Activated gamma-delta T cell treated with anti-CD3 and anti-CD28 coated beads, Interleukin-2, amount 50 U/mL, for 16 hours (primary cell): Measurements from ENCODE around the gene LIMS1.
"Not testable (repeated sequence)": the region's sequence is repeated elsewhere in the genome, so short reads cannot be mapped to it uniquely, and the experiment has no call there.

ENCODE experiments used
- DNase-seq: peaks from one replicate; pipeline ENCODE4 v3.0.0-alpha.2; 2020; ENCODE audit warnings: low read depth

The LIMS1 gene, protein sequence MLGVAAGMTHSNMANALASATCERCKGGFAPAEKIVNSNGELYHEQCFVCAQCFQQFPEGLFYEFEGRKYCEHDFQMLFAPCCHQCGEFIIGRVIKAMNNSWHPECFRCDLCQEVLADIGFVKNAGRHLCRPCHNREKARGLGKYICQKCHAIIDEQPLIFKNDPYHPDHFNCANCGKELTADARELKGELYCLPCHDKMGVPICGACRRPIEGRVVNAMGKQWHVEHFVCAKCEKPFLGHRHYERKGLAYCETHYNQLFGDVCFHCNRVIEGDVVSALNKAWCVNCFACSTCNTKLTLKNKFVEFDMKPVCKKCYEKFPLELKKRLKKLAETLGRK

DNA sequence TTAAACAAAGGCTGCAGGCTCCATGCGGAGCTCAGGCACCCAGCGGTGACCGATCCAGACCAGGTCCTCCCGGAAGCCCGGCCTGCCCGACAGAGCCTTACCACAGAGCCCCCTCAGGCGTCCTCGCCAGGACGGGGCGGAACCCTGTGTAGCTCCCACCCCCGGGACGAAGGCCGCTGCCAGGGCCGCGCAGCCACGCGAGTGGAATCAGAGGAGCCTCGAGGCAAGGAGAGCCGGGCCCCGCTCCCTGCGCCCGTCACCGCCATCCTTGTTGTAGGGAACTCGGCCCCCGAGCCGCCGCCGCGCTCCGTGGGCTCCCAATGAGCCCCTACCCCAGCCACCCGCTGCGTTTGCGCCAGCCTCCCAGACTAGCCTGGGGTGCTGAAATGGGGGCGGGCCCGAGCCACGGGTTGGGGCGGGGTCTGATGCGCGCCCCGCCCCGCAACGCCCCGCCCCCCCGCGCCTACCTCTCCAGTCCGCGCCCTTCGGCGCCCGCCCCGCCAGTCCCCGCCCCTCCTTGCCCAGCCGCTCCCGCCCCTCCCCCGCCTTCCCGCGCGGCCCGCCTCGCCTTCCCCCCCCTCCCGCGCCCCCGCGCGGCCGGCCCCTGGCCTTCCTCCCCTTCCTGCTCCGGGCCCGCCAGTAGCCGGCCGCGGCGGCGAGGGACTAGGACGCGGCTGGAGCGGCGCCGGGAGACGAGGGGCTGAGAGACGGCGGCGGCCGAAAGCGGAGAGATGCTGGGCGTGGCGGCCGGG lies at the start of gene LIMS1:
TSS of gene LIMS1 (plus strand) at position 639 of the 752 bp plus-strand sequence. CDS start at position 732, 93 bp downstream.
- peak; percentile 81 for DNase-seq

DNA sequence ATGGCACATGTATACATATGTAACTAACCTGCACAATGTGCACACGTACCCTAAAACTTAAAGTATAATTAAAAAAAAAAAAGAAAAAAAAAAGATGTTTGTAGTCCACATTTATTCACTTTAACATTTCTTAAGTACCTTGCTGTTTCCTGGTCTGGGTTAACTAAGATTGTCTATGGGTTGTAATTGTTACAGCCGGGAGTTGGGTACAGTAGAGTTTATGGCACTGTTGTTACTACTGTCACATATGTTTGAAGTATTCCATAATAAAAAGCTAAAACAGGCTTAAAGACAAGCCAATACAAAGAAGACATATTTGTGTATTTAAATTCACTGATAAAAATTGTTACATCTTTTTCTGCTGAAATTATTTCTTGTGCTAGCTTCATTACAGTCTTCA lies 49.0 kb upstream of the LIMS1 start:
- DNase-seq, result no peak

DNA sequence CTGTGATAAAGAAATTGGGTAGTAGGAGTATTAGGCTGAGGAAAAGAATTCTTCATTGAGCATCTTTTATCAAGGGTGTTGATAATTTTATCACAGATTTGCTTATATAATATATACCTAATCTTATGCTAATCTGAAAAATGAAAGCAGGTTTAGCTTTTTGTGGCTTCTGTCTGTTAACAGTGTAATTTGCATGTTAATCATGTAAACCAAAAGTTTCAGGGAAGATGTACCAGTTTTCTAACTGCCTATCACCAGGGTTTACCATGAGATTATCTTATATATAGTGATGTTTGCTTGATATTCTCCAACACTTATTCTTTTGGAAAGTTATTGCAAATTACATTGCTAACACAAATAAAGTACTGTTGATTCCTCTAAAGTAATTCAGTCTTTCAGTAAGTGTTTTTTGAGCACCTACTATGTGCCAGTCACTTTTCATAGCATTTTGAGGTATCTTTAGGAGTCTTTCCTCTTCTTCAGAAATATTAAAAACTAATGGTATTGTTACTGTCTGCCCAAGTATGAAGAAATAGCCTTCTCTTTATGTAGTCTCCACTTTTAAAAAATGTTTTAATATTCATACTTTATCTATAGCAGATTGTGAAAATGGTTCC lies 43.7 kb upstream of the LIMS1 start:
- no peak for DNase-seq

DNA sequence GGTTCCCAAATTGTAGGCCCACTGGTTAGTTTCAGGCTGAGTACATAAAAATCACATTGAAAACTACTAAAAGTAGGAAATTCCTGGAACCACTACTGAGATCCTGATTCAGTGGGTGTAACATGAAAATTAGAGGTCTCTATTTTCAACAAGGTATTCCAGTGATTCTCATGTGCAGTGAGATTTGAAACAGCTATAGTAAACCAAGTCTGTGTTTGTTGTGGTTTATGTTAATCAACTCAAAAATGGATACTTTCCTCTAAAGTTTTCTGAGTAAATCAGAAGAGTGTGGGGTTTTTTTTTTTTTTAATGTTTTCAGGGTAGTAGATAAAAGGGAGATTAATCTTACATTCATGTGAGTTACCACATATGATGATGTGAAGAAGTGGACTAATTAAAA lies 42.4 kb upstream of the LIMS1 start:
- no peak for DNase-seq

DNA sequence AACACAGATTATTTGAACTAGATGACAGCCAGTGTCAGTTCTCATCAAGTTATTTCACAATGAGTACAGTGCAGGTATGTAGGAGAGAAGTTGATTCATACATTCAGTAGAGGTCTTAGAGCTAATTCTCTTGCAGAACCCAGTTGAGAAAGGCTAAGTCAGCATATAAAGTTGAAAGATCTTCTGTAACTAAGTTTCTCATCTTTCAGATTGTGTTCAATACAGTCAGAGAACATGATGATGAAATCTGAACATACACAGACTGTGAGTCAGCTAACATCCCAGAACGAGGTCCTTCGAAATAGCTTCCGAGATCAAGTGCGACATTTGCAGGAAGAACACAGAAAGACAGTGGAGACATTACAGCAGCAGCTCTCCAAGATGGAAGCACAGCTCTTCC lies 41.9 kb upstream of the LIMS1 start:
- DNase-seq, result no peak

DNA sequence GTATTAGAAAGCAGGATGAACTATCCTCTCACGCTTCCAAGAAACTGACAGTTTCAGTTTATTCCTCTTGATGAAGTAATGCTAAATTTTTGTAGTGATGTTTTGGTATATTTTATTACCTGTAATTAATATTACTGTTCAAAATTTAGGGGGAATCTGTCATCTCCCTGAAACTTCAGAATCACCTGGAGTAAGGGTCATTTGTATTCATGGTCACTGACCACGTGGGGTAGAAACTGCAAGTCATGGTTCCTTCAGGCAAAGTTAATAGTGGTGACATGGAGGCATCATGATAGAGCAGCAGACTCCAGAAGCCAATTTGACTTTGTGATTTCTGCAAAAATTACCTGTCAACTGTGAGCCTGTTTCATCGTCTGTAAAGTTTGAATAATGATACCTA lies 38.1 kb upstream of the LIMS1 start:
- not testable (repeated sequence) for DNase-seq

DNA sequence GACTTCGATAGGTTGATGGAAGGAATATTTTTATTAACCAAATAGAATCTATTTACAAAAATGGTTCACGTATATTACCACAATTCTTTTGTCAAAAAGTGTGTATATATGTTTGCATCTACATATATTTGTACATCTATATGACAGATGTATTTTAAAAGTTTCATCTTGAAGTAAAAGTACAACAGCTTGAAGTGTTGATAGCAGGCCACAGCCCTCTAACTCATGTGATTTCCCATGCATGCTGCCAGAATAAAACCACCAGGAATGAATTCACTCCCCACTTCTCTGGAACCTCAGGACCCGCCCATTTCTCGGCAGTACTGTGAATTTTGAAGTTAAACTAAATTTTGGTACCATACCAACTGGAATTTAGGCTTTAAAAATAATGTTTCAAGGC lies 26.6 kb upstream of the LIMS1 start:
- not testable (repeated sequence) for DNase-seq

DNA sequence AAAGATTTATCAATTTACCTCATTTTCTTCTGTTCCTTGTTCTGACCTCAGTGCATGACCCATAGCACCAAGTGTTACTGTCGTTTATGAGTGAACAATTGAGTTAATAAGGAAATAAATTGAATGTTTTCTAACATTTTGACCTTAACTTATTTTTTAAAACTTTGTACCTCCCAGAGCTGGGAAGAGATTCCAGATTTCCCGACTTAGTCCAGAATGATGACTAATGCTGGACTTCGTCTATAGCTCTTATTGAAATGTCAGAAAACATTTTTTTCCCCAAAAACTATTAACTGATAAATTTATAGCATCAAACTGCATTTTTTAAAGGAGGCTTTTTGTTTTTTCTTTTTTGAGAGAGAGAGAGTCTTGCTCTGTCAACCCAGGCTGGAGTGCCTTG lies 21.8 kb upstream of the LIMS1 start:
- not testable (repeated sequence) for DNase-seq

DNA sequence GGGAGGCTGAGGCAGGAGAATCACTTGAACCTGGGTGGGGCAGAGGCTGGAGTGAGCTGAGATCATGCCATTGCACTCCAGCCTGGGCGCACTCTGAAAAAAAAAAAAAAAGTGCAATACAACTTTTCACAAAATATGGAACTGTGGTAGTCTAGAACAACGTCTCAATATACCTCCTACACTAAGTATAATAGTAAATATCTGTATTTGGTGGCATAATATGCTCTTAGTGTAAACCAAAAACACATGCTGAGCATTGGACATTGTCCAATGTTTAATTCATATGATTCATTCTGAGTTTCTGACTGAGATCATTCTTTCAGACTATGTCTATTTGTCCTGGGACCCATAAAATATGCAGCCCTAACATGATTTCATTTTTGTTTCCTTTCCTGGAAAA lies 19.8 kb upstream of the LIMS1 start:
- not testable (repeated sequence) for DNase-seq

DNA sequence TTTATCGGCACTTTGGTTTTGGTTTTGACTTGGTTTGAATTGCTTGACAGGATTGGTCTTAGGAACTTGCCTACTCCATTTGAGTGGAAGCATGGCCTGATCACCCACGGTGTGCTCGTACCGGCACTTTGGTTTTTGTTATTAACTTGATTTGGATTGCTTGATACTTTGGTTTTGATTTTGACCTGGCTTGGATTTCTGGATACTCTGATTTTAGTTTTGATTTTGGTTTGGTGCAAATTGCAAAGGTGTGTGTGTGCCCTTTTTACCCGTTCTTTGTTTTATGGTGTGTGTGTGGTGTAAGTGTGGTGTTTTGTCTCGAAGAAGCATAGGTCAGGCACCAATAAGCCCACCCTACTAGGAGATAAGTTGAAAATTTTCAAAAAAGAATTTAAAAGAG lies 9.6 kb upstream of the LIMS1 start:
- not testable (repeated sequence) for DNase-seq

DNA sequence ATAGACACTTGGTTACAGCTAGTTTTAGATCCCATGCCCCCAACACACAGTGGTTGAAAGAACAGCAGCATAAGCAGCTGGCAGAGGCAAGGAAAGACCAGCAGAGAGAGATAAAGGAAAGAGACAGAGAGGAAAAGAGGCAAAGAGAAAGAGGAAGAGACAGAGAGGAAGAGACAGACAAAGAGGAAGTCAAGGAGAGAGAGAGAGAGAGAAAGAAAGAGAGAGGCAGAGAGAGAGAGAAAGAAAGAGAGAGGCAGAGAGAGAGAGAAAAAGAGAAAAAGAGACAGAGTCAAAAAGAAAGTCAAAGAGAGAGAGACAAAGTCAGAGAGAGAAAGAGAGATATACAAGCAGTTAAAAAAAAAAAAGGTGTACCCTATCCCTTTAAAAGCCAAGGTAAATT lies 9.0 kb upstream of the LIMS1 start:
- DNase-seq, result not testable (repeated sequence)

DNA sequence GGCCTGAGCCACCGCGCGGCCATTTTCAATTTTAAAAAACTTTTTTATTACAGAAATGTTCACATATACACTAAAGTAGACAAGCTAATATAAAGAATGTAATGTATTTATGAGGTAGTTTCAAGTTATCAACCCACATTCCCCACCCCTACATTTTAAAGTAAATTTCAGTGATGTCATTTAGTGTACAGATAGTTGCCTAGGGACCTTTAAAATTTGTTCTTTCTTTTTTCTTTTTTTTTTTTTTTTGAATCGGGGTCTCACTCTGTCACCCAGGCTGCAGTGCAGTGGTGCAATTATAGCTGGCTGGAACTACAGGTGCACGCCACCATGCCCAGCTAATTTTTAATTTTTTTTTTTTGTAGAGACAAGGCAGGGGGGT lies 2.6 kb upstream of the LIMS1 start:
- no peak for DNase-seq

DNA sequence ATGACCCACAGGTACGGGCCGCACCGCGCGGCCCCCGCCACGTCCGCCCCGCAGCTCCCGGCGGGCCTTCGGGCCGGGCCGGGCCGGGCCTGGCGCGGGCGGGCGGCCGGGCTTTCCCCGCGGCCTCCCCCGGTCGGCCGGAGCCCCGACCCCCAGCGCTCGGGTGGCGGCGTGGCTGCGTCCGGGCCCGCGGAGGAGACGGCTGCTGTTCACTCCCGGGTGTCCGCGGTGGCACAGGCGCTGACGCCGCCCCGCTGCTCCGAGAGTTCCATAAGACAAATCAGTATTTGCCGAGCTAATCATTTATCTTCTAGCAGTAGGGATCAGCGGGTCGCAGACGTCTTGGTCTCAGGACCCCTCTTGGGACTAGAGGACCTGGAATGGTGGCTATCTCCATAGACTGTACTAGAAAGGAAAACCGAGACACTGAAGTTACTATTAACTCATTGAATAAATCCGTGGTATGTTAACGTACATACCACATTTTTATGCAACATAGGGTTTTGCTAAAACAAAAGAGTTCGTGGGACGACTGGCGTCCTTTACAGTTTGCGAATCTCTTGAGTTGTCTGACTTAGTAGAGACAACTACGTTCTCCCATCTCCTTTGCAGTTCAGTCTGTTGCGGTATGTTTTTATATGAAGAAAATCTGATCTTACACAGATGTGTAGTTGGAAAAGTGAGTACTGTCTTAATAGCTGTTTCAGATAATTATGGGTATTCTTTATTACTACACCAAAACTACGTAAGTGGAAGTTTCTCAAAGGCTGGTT lies 500 bp downstream of the LIMS1 start:
- peak; percentile 5 for DNase-seq

DNA sequence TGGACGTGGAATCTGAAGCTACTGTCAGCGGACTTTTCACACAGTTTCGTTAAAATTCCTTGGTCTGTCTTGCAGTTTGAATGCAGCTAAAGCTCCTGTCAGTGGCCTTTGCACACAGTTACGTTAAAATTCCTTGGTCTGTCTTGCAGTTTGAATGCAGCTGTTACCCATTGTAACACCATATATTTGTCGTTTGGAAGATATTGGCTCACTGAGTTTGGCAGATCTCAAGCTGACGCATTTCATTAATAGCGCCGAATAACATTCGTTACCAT lies 1.0 kb downstream of the LIMS1 start:
- no peak for DNase-seq

DNA sequence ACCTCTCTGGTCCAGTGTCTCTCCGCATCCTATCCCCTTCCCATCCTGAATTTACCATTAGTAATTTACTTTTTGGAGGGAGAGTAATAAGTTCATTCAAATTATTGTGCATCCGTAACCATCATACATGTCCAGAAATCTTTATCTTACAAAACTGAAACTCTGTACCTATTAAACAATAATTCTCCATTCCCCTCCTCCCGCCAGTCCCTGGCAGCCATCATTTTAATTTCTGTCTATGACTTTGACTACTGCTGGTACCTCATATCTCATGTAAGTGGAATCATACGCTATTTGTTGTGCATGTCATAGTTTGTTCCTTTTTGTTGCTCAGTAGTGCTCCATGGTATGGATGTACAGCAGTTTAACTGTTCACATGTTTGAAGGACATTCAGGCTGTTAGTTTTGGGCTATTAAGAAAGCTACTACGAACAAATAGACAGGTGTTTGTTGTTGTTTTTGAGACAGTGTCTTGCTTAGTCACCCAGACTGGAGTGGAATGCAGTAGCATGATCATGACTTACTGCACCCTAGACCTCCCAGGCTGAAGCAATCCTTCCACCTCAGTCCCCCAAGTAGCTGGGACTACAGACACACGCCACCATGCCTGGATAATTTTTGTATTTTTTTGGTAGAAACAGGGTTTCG lies 2.0 kb downstream of the LIMS1 start:
- no peak for DNase-seq

DNA sequence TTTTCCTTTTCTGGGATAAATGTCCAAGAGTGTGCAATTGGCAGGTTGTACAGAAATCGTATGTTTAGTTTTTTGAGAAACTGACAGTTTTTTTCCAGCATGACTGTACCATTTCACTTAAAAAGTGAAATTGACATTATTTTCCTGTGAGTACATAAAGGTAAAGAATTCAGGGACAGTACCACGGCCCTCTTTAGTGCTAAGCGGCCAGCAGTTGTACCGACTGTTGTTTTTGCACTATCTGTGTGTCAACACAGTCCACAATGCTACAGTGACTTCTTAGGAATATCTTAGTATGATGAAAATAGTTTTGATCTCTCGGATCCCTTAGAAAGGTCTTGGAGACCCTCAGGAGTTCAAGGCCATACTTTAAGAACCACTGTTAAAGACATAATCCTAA lies 2.6 kb downstream of the LIMS1 start:
- DNase-seq, result no peak

DNA sequence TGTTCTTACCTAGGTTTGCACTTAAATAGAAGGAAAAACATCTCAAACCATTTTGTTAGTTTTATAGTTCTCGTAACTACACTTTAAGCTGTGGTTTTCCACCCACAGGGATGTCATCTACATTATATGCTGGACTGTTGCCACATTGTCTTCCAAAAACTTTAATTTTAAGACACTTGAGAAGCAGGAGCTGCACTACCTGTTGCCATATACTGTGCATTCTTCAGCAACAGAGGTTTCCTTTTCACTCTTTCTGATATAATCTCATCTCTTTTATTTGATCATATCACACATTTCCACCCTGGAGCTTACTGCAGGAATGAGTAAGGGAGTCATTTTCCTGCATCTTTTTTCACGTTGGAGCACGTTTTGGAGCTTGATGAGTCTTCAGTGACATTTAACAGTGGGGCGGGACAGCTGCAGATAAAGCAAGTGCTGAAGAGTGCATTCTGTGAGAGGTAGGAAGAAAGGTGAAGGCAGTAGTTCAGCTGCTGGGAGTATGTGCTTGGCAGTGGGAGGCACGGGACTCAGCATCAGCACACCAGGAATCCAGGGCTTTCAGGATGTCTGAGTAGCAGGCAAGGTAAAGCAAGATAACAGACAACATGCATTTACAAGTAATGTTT lies 3.8 kb downstream of the LIMS1 start:
- DNase-seq, result no peak

DNA sequence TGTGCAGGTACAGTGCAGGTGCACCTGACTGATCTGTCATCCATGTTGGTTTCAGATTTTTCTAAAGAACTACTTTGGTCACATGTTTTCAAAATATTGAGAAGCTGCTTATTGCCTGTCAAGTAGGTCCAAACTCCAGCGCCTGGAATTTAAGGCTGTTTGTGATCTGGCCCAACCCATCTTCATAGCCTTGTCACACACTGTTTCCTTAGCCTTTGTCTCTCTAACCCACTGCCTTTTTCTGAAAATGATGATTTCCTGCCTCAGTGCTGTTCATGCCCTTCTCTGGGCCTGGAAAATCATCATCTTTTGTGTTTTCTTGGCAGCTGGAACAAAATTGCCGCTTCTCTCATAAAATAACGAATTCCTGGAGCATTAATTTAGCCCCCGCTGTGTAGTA lies 7.2 kb downstream of the LIMS1 start:
- no peak for DNase-seq

DNA sequence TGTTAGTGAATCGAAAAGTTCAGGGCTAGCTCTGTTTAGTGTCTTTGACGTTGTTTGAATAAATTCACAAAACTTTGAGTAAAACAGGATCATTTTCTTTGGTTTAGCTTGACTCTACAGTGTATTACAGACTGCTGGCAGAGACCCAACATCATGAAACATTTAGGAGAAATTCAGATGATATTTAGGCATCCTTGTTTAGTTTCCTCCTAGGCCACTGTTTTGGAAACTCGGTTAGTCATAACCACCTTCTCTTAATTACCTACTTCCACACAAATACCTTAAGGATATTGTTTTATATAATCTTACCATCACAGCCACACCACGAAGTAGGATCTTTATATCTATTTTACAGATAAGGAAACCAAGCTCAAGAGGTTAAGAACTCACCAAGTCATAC lies 7.8 kb downstream of the LIMS1 start:
- no peak for DNase-seq

DNA sequence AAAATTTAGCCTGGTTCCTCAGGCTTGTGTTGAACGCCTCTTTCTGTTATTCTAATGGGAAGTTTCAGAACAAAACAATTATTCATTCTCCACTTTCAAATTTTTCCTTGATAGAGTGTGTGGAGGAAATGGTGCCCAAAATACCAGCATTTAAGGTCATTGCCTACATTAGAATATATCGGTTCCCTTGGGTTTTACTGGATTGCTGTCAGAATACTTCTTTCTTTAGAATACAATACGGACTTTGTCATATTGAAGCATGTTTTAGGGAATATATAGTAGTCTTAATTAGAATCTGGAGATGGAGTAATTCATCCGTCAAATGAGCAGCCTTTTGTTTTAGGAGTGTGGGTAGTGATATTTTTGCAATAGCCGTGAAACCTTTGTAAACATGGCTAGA lies 13.3 kb downstream of the LIMS1 start:
- DNase-seq, result no peak

DNA sequence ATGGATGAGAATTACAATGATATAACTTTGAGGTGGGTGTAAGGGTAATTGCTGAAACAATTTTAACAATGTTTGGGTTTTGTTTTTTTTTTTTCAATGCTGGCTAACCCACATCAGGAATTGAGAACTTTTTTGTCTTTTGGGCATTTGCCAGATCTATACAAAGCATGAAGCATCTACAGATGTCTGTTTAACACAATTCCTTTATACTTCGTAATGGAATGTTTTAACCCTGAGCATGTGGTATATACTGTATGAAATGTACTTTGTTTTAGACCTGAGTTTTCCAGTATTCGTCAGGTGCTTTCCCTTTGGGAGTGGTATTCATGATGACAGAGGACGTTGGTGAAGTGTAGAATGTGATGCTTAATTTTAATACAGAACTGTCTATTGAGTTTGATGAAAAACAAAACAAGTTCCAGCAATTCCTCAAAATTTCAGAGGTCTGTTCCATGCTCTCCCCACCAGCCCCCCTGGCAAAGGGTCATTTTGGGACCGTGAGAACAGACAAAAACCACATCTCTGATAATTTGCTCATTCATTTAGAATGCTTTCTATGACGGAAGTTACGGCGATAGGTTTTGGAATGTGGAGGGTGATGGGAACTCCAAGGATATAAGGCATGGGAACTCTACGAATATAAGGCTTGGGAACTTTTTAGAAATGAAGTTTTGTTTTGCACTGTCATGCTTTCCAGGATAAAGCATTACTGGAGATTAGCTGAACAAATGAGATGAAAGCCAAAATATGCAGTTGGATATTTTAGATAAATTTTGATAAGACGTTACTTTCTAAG lies 14.1 kb downstream of the LIMS1 start:
- DNase-seq, result no peak
